OCI-M2 (cell line): Measurements from ENCODE around the gene MDFI.

ENCODE experiments used
- DNase-seq: peaks from one replicate; lab custom pipeline; 2025; ENCODE audit not compliant: unreplicated experiment; lab: John Stamatoyannopoulos, UW

Gene MDFI

GRCh38 chr6:41633056-41633634 is 5.1 kb upstream of the MDFI start:
- DNase-seq, result no peak

DNA sequence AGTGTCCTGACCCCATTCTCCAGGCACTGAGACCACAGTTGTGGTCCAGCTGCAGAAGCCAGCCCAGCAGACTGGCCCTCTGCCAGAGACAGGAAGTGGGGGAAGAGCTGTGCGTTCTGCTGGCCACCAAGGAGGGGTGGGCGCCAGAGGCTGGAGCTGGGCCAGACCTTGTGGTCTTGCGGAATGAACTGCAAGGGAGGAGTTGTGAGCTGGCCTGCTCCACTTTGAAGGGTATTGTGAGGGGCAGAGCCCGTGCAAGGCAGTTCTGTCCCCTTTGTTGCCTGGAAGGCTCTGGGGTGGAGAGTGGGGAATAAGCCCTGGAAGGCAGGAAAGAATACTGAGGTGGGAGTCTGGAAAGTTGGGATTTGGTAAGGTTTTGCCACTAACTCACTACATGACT is 3.6 kb upstream of the MDFI start:
- DNase-seq, result no peak

DNA sequence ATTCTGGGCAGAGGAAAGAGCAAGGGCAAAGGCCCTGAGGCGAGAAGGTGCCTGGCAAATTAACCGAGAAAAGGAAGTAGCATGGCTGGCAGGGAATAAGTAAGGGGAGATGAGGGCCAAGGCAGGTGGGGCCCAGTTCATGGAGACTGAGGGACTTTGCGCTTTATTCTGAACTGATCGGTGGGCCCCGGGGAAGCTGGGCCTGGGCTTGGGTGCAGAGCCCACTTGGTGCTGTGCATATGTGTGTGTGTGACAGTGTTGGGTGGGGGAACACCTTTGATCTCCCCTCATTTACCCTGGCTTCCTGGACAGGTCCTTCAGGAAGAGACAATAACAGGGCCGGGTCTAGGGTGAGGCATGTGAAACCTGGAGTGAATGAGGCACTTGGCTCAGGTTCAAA is 2.9 kb upstream of the MDFI start:
- no peak for DNase-seq

DNA sequence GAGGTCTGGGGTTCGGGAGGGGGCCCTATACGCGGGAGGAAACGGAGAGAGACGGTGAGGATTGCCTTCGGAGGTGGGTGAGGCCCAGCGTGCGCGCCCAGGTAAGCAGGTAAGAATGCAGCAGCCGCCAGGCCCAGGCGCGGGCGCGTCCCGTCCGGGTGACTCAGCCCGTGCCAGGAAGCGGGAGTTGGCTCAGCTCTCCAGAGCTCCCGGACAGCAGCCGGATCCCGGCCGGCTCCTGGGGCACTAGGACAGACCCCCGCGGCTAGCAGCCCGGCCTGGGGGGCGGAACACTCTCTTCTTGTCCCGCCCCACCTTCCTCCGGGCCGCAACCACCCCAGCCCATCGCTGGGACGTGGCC is 1.5 kb upstream of the MDFI start:
- DNase-seq, result no peak

DNA sequence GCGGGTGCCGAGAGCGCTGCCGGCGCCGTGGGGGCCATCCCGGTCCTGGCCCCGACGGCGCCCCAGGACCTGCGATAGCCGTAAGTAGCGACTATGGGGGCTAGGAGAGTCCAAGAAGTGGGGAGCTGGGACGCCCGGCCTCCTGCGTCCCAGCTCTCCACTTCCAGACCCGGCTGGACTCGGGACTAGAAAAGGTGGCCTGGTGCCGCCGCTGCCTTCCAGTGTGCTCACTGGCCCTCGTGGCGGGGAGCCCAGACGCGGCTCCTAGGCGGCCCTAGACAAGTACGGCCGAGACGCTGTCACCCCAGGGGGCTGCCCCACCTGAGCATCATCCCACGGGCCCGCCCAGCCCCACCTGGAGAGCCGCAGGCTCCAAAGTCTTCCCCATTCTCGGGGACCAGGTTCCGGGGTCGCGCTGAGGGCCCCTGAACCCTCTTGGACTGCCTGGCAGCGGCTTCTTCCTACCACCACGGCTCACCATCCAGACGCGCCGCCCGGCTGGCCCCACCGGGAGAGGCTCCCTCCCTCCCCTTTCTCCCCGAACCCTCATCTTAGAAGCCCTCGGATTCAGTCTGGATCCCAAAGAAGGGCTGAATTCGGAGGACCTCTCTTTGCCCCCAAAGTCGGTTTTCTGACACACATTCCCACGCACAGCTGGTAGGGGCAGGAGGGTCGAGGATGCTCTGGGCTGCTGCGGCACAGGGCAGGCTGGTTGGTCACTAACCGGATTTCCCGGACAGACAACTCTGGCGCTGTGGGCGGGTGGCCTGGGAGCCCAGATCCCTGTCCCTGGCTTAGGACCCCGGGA is 870 bp upstream of the MDFI start:
- no peak for DNase-seq

- no peak for DNase-seq
These were observed 904 bp downstream of the MDFI start for GRCh38 chr6:41638935-41639808.

- DNase-seq, result no peak
These were observed 1.6 kb downstream of the MDFI start for GRCh38 chr6:41639809-41640371.

- DNase-seq, result no peak
These were observed 2.2 kb downstream of the MDFI start for GRCh38 chr6:41640426-41640825.

- no peak for DNase-seq
These were observed 3.2 kb downstream of the MDFI start for GRCh38 chr6:41641352-41641925.

DNA sequence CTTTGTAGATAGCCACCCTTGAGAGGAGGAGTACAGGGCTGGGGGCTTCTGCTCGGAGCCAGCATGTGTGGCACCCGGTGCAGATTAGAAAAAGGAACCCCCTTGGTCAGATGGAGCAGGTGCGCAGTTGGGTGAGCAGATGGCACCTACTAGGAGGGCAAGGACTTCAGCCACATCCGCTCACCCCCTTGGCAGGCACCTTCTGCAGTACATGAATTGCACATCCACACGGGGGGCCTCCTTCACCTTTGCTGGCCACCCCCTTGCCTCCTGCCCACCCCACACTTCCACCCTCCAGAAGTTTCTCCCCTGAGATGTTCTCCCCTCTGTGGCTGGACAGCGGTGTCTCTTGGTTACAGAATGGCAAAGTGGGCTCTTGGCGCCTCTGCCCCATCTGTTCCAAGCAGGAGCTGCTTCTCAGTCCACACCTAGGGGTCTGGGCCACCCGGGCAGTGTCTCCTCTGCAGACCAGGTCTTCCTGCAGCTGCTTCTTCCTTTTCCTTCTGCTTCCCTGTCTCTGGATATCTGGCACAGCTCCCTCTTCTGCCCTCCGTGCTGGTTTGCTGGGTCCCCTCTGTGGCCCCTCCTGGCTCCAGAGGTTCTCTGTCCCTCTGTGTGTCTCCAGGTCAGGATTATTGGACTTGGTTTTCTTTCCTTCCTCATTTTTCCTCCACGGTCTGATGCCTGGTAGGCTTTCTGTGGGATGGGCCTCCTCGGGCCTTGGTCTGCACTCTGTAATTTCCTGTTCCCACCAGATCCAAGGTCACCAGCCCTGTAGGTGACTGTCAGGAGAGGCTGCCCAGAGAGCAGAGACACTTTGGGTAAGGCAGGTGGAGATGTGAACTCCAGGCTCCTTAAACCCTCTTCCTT is 4.1 kb downstream of the MDFI start:
- DNase-seq, result no peak

- DNase-seq, result no peak
These were observed 5.0 kb downstream of the MDFI start for GRCh38 chr6:41642960-41643898.

DNA sequence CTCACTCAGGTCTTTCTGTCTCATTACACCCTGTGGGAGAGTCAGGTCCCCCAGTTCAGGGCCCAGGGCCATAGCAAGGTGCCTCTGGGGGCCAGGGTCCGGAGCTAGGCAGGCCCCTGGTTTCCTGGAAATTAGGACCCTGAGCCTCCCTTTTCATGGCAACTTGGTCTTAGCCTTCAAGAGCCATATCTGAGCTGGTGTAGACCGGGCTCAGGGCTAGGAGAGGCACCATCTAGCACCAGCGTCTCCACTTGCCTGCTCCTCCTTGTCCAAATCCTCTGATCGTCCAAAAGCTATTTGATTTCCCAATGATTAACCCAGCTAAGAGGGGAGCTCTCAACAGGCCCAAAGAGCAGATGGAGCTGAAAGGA is 5.6 kb downstream of the MDFI start:
- no peak for DNase-seq

GRCh38 chr6:41644297-41644879 is 6.1 kb downstream of the MDFI start:
- DNase-seq, result no peak

DNA sequence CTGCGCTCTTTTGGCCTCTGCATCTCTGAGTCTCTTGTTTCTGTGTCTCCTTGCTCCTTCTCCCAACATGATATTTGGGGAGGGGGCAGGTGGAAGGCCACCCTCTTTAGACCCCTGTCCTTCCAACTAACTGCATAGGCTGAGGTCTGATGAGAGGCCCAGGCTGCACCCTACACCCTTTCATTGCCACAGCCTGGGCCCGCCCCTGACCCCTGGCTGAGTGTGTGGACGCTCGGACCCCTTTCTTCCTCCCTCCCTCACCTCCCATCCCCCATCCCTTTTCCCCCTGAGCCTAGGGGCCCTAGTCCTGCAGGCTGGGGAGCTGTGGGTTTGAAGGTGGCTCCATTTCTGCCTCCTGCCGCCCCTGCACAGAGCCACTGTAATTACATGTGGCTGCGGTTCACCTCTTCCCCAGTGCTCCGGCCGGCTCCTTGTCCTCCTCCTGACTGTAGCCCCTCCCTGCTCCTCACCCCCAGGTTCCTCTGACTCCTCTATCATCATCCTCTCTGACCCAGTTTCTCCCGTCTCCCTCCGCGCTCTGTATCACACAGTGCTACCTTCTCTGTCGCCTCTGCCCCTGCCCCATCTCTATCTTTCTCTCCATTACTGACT is 6.8 kb downstream of the MDFI start:
- DNase-seq, result no peak

DNA sequence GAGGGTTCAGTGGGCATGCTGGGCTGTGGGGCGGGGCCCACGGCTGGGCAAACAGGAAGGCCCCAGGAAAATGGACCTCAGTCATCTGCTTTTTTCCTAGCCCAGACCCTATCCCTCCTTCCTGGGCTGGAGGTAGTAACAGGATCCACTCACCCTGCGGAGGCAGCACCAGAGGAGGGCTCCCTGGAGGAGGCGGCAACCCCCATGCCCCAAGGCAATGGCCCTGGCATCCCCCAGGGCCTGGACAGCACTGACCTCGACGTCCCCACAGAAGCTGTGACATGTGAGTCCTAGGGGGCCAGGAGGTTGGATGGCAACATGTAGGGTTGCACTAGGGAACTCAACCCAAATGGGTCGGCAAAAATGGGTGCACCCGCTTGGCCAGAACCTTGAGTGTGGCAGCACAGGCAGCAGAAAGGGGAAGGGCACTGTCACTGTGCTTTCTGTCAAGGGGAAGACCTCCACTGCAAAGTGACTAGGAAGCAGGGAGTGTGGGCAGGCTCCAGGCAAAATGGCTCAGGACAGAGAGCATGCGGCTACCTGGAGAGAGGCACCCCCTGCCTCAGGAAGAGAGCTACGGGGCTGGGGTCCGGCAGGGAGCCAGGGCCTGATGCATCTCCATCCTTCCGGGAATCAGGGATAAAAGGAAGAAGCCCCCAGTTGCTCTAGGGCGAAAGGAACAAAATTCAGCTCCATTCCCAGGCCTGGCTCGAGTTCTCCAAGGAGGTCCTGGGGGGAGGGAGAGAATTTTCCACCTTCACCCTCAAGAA is 7.9 kb downstream of the MDFI start:
- no peak for DNase-seq

DNA sequence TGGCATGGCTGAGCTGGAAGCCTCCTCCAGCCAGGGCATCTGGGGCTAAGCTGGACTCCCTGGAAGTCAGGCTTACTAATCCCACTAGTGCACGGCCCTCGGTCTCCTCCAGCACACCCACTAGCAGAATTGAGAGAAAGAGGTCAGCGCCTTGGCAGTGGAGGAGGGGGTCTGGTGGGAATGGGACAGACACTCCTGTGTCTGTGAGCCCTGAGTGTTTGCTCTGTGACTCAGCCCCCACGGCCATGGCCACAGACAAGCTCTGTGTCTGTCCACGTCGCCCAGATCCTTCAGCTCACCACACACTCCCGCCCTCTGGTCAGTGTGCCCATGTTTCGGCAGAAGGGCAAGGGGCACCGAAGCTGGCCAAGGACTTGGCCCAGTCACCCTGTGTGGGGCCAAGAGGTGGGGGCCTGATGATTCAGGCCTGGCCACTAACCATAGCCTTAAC is 8.8 kb downstream of the MDFI start:
- no peak for DNase-seq

DNA sequence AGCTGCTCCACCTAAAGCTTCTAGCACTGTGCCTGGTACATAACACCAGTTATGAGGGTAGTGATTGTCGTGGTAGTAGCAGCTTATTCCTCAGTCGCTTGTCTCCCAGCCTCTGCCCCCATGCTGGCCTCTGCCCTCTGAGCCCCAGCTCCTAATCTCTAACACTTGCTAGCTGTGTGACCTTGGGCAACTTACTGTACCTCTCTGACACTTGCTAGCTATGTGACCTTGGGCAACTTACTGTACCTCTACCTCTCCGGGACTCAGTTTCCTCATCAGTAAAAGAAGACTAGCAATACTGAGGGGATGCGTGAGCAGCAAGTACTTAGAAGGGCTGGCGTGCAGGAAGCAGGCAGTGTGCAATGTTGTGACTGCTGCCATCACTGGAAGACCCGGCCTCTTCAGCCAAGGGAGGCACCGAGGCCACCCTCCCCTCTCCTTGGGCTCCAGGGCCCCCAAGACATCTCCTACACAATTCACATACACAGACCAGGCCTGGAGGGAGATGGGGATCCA is 9.9 kb downstream of the MDFI start:
- no peak for DNase-seq
